HL-60/S4 (cell line): ENCODE measurements around the gene HAUS3.
"Not testable (repeated sequence)": the region's sequence is repeated elsewhere in the genome, so short reads cannot be mapped to it uniquely, and the experiment has no call there.

Experiments
- in situ Hi-C: fragments of 300-500 bp; cut with MboI; formaldehyde crosslinking; loops from 2 replicates; pipeline ENCODE4 v1.14.3; 2022; ENCODE audit warnings: low sequenced_read_pairs

The HAUS3 gene

DNA sequence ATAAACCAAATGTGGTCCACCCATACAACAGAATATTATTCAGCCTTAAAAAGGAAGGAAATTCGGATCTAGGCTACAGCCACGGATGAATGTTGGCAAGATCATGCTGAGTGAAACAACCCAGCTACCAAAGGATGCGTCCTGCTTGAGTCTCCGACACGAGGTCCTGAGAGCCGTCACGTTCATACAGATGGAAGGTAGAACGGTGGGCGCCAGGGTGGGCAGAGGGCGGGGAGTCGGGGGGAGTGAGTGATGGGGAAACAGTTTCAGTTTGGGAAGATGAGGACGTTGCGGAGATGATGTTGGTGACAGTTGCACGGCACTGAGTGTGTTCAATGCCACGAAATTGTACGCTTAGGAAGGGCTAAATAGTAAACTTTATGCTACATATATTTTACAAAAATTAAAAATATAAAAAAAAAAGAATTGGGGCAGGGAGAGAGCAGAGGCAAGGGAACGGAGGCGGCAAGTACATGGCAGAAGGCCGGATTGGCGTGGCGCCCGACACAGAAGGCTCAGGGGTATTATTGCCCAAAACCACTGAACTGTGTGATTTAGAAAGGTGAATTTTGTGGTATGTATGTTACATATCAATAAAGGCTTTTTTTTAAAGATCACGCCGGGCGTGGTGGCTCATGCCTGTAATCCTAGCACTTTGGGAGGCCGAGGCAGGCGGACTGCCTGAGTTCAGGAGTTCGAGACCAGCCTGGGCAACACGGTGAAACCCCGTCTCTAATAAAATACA, 34.8 kb upstream of the HAUS3 start:
- in situ Hi-C loops, result no loop called here

DNA sequence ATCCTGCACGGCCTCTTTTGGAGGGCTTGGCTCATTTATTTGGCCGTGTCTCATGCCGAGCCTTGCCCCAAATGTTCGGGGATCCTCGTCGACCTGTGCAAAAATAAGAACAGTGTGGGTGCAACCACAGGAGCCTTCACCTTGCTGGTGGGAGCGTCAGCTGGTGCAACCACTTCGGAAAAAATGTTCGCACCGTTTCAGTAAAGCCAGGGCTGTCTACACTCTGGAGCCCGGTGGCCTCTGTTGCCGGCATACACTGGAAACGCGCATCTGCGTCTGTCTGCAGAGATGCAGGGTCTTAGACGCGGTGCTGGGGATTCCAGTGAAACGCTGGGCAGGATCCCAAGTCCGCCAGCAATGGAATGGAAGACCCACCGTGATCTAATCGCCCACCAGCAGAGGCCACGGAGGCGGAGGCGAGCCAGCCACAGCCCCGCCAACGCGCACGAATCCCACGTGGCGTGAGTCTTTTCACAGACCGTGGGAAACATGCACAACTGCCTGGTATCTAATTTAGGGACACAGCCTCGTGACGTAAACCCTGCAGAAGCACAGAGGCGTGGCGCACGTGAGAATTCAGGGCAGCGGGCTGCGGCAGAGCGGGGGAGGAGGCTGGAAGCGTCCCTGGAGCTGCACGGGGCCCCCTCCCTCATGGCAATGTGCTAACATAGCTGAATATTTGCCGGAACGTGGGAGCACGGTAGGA, 33.8 kb upstream of the HAUS3 start:
- in situ Hi-C loops, result no loop called here

DNA sequence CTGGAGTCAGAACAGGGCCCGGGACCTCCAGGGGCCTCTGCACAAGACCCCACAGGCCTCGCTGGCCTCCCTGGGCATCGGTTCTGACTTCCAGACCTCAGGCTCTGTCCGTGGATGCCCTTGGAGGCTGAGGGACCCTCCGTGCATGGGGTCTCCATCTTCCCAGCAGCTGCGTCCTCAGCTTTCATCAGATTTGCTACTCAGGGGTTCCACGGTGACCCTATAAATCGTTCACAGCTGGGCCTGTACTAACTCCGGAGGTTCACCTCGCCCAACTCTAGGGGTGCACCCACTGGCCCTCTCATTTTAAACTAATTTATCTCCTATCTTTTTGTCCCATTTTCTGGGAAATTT, 33.1 kb upstream of the HAUS3 start:
- in situ Hi-C loops, result not testable (repeated sequence)

DNA sequence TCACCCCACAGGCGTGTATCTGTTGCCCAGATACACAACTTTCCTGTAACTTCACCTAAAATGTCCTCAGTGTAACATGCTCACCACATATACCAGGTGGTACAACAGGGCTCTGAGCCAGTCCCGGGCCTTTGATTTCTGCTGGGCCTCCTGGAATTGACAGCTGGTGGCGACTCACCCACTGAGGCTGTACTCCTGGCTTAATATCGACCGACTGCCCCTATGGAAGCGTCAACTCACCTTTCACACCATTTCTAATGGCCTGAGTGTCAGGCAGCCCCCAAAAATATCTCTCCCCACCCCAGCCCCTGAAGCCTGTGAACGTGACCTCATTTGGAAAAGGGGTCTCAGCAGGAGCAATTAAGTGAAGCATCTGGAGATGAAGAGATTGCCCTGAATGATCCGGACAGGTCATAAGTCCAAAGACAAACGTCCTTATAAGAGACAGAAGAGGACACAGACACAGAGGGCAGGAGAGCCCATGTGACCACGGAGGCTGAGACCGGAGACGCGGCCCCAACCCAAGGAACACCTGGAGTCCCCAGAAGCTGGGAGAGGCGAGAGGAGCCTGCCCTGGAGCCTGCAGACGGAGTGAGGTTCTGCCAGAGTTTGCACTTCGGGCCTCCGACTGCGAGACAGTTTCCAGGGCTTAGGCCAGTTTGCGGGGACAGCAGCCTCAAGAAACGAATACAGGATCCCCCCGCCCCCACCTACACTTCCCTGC, 32.6 kb upstream of the HAUS3 start:
- in situ Hi-C loops, result no loop called here

DNA sequence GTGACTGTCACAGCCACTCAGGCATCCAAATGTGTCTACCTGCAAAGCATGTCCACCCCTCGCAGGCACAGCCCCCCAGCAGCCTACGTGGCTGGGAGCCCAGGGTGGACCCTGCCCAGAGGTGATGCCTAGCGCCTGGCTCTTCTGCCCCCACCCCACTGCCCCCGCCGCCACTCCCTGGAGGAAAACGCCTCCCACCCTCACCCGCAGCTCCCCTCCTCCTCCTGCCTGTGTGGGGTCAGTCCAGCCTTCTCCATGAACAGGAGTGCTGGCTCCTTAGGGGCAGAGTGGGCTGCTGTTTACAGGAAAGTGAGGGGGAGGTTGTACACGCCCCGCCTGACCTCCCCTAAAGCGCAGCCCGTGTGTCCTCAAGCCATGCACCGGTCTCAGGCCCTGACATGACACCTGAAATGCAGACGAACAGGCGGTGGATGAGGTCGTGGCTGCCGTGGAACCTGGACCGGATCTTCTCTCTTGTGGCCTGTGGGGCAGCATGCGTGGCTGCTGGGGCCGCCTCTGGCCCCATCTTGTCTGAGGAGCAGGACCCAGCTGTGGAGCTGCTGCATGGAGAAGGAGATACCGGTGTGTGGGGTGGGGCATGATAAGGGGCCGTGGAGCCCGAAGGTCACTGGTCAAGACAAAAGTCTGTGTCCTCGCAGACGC, 31.9 kb upstream of the HAUS3 start:
- in situ Hi-C loops, result no loop called here

DNA sequence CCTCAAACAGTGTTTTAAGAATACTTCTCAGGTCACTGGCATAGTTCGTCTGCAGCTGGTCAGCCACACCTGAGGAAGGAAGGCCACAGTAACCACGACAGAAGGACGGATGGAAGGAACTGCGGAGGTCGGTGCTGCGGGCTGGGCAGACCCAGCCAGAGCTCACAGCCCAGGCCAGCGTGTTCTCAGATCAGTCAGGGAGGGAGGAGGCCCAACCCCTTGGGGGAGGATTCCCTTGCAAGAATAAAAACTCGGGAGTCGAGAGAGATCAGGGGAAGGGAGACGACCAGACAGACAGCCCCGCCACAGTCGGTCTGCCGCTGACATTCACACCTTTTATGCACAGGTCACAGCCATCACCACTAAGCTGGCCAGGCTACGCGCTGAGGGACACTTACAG, 31.3 kb upstream of the HAUS3 start:
- in situ Hi-C loops, result no loop called here

DNA sequence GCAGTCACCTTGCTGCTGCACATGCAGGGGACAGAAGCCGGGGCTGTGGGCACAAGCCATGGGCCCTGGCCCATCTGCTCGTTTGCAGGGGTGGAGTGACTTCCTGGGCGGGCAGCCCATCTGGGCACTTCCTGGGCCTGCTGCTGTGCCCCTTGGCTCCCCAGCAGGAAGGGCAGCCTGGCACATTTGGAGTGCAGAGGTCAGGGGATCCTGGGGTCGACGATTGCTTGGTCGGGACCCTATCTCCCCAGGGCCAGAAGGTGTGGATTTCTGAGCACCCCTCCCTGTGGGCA, 30.9 kb upstream of the HAUS3 start:
- in situ Hi-C loops, result no loop called here

DNA sequence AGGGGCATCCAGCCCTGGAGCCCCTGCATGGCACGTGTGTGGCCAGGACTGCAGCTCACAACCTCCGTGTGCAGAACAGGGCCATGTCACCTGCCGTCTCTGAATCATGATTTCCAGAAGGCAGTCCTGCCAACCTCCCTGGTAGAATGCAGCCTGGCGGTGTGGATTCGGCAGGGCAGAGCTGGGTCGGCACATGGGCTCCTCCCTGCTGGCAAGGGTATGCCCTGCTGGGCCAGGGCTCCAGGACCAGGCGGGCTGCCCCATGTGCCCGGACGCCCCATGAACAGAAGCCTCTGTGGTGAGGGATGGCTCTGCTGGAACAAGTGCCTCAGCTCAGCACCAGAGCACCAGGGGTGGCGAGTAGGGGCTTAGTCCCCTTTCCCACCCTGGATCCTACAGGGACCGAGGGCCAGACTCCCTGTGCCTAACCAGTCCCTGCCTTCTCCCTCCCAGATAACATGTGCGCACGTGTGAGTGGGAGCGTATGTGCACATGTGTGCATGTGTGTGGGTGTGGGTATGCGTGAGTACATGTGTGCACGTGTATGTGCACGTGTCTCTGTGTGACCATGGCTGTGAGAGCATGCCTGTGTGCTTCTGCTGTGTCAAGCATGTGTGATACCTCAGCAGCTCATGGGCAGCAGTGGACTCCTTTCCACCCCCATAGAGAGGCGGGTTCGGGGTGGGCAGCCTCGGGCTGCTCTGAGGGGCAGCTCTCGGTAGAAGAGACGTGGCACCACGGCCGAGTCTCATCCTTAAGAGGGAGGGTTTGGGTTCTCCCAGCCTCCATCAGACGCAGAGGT, 30.3 kb upstream of the HAUS3 start:
- in situ Hi-C loops, result no loop called here

DNA sequence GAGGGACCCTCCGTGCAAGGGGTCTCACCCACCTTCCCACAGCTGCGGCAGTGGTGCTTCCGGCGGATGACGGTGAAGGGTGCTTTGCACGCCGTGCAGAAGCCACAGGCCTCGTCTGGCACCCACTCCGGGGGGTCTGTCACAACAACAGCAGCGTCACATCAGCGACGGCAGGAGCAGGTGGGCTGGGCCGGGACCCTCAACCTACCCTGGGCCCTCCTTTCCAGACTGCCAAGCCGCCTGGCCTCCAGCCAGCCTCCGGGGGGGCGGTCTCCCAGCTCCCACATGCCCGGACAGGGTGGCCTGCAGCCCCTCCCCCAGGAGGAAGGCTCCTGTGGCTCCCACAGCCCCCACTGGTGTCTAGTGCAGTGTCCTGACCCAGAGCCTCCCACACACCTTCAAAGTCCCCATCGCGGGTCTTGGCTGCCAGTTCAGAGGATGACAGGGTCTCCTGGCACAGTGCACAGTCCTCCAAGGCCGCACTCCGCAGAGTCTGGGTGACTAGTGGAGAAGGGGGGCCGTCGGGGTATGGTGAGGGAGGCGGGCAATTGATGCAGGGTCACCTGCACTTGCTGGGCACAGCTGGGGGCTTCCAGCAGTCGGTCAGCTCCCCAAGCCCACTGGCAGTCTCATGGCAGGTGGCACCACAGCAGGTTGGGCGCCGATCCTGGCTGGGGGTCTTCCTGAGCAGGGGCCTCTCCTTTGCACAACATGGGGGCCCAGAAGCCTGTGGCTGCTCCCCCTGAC, 29.5 kb upstream of the HAUS3 start:
- in situ Hi-C loops, result no loop called here

DNA sequence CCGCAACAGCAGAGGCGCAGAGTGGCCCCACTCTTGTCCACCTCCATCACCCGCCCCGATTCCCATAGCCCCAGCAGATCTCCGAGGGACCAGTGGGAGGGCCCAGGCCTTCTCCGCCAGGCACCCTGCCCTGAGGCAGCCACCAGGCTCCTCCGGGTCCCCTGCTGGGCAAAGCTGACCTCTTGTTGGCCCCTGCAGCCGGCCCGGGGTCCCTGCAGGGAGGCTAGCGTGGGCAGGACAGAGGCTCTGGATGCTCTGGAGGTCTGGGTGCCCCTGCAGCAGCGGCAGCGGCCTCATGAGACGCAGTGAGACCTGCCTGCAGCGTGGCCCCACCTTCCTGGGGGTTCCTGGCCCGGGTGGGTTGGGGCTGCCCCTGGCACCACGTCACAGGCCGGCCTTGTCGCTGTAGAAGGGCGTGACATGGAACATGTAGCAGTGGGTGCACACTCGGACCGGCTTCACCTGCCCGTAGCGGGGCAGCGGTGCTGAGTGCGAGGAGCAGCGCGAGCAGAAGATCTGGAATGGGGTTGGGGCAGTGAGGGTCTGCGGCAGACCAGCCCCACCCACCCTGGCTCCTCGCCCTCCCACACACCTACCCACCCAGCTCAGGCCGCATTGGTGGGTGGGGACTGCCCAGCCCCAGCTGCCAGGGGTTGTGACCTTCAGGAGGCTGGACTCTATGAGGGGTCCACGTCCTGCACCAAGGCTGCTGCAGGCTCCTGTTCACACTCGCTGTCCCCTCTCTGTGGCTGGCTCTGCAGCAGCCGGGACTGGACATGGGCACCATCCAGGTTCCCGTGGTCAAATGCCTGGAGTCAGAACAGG, 28.6 kb upstream of the HAUS3 start:
- in situ Hi-C loops, result no loop called here

DNA sequence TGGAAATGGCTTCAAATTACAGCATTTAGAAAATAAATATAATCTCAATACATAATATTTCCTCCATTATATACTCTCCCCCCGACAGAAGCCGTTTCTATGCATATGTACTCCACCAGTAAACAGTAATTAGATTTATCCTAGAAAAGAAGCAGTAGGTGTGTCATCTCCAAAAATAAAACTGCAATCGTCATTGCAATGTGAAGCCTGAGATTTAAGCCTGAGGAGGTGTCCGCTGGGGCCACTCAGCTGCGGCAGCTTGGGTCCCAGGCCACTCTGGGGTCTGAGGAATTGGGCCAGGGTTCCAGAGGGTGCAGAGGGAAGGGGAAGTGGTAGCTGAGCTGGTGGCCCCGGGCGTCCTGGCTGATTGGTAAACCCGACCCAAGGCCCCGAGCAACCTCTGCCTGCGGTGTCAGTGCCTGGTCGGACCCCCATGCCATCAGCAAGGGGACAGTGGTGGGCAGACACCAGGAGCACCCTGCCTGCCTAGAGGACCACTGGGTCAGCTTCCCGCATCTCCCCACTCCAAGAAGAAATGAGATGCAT, 27.8 kb upstream of the HAUS3 start:
- in situ Hi-C loops, result no loop called here

DNA sequence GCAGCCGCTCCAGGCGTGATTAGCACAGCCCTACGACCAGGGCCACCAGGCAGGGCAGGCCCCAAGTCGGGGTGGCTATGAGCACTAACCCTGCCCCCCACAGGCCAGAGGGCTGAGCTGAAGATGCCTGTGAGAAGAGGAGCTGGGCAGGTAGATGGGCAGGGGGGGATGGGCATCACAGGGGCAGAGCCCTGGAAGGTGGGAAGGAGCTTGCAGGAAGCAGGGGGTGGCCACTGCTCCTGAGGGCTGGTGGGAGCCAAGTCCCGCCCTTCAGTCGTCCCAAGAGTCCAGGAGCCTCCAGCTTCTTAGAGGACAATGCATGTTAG, 27.2 kb upstream of the HAUS3 start:
- in situ Hi-C loops, result no loop called here

DNA sequence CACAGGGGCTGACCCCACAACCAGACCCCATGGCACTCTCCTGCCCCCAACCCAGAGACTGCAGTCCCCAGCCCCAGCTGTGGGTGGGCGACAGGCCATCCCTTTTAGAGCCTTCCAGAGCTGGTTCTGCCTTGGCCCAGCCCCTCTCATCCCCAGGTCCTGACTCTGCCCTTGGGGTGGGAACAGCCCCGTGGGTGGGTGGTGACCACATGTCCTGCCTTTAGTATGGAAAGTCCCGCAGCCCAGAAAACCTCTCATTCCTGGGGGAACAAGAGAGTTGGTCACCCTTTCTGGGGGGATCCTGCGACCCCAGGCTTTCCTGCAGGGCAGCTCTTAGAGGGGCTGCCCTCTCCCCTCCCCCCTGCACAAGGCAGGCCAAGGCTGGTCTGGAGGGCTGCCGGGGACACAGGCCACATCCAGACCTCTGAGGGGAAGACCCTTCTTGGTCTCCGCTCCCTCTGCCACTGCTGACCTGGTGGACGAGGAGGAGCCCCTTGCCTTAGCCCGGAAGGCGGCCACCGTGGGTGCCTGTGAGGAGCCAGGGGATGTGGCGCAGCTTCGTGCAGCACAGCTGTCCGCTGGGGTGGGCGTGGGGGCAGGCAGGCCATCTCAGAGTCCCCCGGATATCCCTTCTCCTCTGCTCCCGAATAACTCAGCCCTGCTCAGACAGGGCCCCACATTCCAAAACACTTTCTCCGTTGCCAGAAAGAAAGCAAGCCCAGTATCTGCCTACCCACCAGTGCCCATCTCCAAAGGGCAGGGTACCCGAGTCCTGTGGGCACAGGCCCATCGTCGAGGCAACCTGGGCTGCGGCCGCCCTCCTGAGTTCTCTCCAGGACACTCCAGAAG, 26.7 kb upstream of the HAUS3 start:
- in situ Hi-C loops, result no loop called here

DNA sequence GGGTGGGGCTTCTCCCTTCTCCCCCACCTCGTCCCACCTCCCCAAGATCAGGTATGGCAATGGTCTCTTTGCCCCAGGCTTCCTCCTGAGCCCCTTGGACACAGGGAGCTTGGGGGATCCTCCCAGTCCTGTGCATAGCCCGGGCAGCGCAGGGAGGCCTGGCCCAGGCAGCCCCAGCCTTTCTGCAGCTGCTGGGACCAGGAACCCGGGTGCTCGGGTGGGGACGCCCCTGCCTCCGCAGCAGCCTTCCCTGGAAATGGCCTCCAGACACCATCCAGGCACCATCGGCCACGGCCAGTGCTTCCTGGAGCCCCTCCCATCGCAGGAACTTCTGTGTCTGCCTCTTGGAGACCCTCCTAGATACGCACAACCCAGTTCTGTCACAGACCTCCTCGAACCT, 25.9 kb upstream of the HAUS3 start:
- in situ Hi-C loops, result no loop called here

DNA sequence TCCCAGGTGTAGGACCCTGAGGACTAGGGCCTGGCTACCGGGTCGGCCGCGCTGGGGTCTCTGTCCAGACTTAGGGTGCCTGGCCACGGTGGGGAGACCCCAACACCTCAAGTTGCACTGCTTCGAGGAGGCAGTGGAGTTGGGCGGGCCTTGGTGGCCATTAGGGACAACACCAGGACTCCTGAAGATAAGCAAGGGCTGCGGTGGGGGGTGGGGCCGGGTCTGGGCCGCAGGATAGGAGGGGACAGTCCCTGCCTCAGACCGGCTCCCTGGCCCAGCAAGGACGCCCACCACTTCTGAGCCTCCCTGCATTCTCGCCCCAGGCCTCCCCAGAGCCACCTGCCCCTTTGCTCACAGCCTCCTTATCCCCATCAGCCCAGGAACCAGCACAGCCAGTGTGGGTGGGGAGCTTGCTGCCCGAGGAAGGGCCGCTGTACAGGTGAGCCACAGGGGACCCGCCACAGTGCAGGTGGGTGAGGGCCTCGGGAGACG, 25.4 kb upstream of the HAUS3 start:
- in situ Hi-C loops, result no loop called here

DNA sequence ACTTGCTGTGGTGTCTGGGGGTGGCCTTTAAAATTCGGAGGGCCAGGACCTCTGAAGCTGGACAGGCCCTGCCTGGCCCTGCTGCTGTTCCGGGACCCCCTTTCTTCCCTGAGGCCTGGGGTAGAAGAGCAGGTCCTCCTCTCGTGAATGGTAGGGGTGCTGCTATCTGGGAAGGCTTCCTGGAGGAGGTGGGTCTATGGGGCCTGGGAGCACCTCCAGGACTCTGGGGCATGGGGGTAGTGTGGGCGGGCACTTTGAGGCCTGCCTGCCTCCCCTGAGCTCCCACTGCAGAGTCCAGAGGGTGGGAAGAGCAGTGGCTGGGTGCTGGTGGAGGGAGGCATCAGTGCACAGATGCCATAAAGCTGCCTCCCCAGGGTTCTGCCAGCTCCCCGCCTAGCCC, 24.9 kb upstream of the HAUS3 start:
- in situ Hi-C loops, result no loop called here

DNA sequence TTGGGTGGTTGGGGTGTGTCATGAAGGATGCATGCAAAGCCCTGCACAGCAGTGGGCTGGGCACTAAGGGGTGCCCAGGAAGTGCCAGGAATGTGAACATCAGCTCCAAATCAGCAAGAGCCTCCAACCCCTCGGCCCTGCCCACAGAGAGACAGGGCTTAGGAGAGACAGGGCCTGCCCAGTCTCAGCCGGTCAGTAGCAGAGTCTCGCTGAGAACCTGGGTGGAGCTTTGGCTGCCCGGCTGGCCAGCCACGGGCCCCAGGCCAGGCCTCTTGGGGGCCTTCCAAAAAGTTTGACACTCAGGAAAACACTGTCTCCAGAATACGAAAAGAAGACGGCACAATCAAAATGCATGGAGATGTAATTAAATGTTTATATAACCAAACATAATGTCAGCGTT, 24.3 kb upstream of the HAUS3 start:
- in situ Hi-C loops, result no loop called here
